ENCODE measurements around the gene CDKAL1. TPM values are rescaled to one million over a fixed set of nuclear protein-coding genes. Genes with fewer than 3 reads are reported as not detected.

The CDKAL1 gene
- total and polyA plus RNA-seq, 2 of the 13 experiments (the other 11 are each of a cell fraction or from before 2014, with no cell fraction given) = 9.5 to 27.7 TPM

DNA sequence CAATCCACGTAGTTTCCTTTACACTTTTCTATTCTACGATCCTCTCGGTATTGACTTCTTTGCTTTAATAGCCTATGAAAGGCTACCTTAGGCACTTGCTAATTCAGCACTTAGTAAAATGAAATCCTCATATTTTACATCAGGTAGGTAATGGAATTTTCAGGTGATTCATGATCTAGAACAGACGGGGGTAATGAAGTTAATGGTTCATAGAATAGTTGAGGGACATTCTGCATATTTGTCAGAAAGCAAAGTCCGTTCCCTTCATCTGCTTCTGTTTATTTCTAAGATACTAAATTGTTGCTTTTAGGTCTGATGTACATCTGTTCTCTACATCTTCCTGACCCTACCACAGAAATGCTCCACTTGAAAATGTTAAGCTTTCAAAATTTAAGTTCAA, 431.7 kb downstream of the CDKAL1 start (continued):
- TF ChIP-seq HOMEZ (CRISPR knock-in tag; IDR thresholded peaks at IDR 0.05; ENCODE audit: low read depth) (peak; percentile 55; the same call in 1 of the 2 replicates), AGO1 (IDR thresholded peaks at IDR 0.05; ENCODE audit: low read depth, low read length, poor library complexity, severe bottlenecking) (no peak), MAFF (IDR thresholded peaks at IDR 0.05; ENCODE audit: low read depth, low read length) (0 out of 2 replicates have a peak, but pooled peaks have one; percentile 13), U2AF1 (optimal IDR thresholded peaks at IDR 0.05; ENCODE audit: low read depth, low read length) (no peak), HNF4A (CRISPR knock-in tag; IDR thresholded peaks at IDR 0.05) (peak; percentile 6; the same call in 1 of the 2 replicates), NFE2 (CRISPR knock-in tag; IDR thresholded peaks at IDR 0.05) (no peak), STAG1 (CRISPR knock-in tag; IDR thresholded peaks at IDR 0.05) (no peak)

GRCh38 chr6:20969551-20969950, 435.3 kb downstream of the CDKAL1 start:
- Histone ChIP-seq H3K4me1 (ENCODE audit: insufficient read depth, low read length) (peaks cover 12% of the 10 kb centered on the region), H3K27me3 (ENCODE audit: control insufficient read depth in 1 of 2, insufficient read depth in 2 of 2, low read length in 2 of 2) (no peaks in the 10 kb centered on the region), H3K36me3 (replicated peaks in 1 of 2; ENCODE audit: control insufficient read depth in 1 of 2, insufficient read depth in 2 of 2, low read length in 2 of 2) (no peaks in the 10 kb centered on the region), H3K9ac (ENCODE audit: insufficient read depth, low read depth, low read length) (no peak overlapping the region), H3K4me2 (ENCODE audit: low read depth, low read length) (no peak overlapping the region), H2AFZ (ENCODE audit: low read length) (no peak overlapping the region), H3K27ac (ENCODE audit: extremely low read length, insufficient read depth, low read length) (no peak overlapping the region), H4K20me1 (ENCODE audit: insufficient read depth, low read length) (no peaks in the 10 kb centered on the region), H3K9me3 (ENCODE audit: low read length) (peaks cover 5% of the 10 kb centered on the region; the same call in 1 of the 2 replicates), H3K4me3 (replicated peaks in 1 of 3; ENCODE audit: insufficient read depth in 1 of 3, low read depth in 2 of 3, low read length in 3 of 3) (no peak overlapping the region), H3K79me2 (ENCODE audit: insufficient read depth, low read length) (no peaks in the 10 kb centered on the region)
- no peak for FAIRE-seq
- in situ Hi-C loops (cut with HindIII; ENCODE audit: extremely low pct_ligation_motif_present, low pct_unique_long_range_greater_than_20kb) = no loop called here
- CTCF ChIA-PET (ENCODE audit: low intra/inter-chr PET ratio, low total read pairs) = no interaction called here
- WGBS (ENCODE audit: low lambda C conversion rate) = 95% methylated on average over 1 of the region's 1 CpG
- BruUV-seq (replicated peaks) = no TSS peak
- intact Hi-C loops (cut with micrococcal nuclease; ENCODE audit: unreplicated experiment) = no loop called here
- POLR2A ChIA-PET = no interaction called here
- no peak for DNase-seq (ENCODE audit: low spot score)
- no peak for TF ChIP-seq IRX3 (CRISPR knock-in tag; IDR thresholded peaks at IDR 0.05; ENCODE audit: borderline replicate concordance, low read depth)
- TF ChIP-seq SIN3A (IDR thresholded peaks at IDR 0.05; ENCODE audit: borderline replicate concordance, low read depth, low read length) = no peak
- TF ChIP-seq ZFP36 (IDR thresholded peaks at IDR 0.05; ENCODE audit: borderline replicate concordance, low read depth, low read length, partially characterized antibody) = no peak
- TF ChIP-seq ZNF772 (CRISPR knock-in tag; IDR thresholded peaks at IDR 0.05) = no peak
- ATAC-seq = no peak
